ENCODE data around the gene AGTRAP. TPM values are rescaled to one million over a fixed set of nuclear protein-coding genes. Genes with fewer than 3 reads are reported as not detected.

The AGTRAP gene
- total and polyA plus RNA-seq, 9 of the 15 experiments (the other 6 are each of a cell fraction or from before 2014, with no cell fraction given), result 26.8 to 105 (median 57.5) TPM

- TF ChIP-seq RREB1 (CRISPR knock-in tag; IDR thresholded peaks at IDR 0.05) (no peak), PTBP1 (IDR thresholded peaks at IDR 0.05; ENCODE audit: low read depth, low read length) (no peak), ZNF695 (CRISPR knock-in tag; IDR thresholded peaks at IDR 0.05) (no peak), FOXA3 (CRISPR knock-in tag; conservative IDR thresholded peaks at IDR 0.05 in 1 of 2, IDR thresholded peaks at IDR 0.05 in 1 of 2) (no peak), ZBTB43 (CRISPR knock-in tag; IDR thresholded peaks at IDR 0.05) (no peak), PRDM10 (IDR thresholded peaks at IDR 0.05; ENCODE audit: partially characterized antibody) (peak; percentile 73), RBM39 (optimal IDR thresholded peaks at IDR 0.05; ENCODE audit: low read depth, low read length) (no peak), U2AF1 (optimal IDR thresholded peaks at IDR 0.05; ENCODE audit: low read depth, low read length) (no peak)
Observed at GRCh38 chr1:11752359-11753088, 16.6 kb downstream of the AGTRAP start (continued).
